ENCODE results near the gene MAPK1. TPM values are rescaled to one million over a fixed set of nuclear protein-coding genes. Genes with fewer than 3 reads are reported as not detected.

MAPK1 gene
- total RNA-seq, 1 experiment from 2014 or later = 90.3 TPM

GRCh38 chr22:21815958-21816357 lies 51.5 kb downstream of the MAPK1 start:
- no peaks in the 10 kb centered on the region for H4K20me1 ChIP-seq (ENCODE audit: control insufficient read depth, insufficient read depth, insufficient read length)

More at GRCh38 chr22:21815958-21816357, 51.5 kb downstream of the MAPK1 start:
- Histone ChIP-seq H2BK12ac (ENCODE audit: insufficient read length, low read depth, low read length) (no peak overlapping the region), H3K27me3 (ENCODE audit: insufficient read depth, low read length) (no peaks in the 10 kb centered on the region), H4K91ac (ENCODE audit: insufficient read length, low read depth, low read length) (no peak overlapping the region), H2AFZ (ENCODE audit: low read length) (no peak overlapping the region), H3K9ac (ENCODE audit: extremely low read depth, insufficient read length, low read length) (no peak overlapping the region), H3K79me2 (ENCODE audit: insufficient read depth, low read length) (peaks cover 4% of the 10 kb centered on the region; the same call in 1 of the 2 replicates), H2AK5ac (ENCODE audit: insufficient read length, low read length) (no peak overlapping the region), H3K4me1 (ENCODE audit: insufficient read depth, low read length) (peaks cover 4% of the 10 kb centered on the region; the same call in 1 of the 2 replicates), H2BK20ac (ENCODE audit: low read depth, low read length, poor library complexity, severe bottlenecking) (no peak overlapping the region), H3K27ac (ENCODE audit: insufficient read length, low read depth, low read length) (no peak overlapping the region), H2BK5ac (ENCODE audit: insufficient read length, low read length) (no peak overlapping the region), H3K14ac (ENCODE audit: insufficient read depth, low read length) (no peak overlapping the region), H2BK15ac (ENCODE audit: low read depth, low read length) (no peak overlapping the region), H3K79me1 (ENCODE audit: insufficient read depth, low read depth, low read length, poor library complexity, severe bottlenecking) (peaks cover 4% of the 10 kb centered on the region), H3K56ac (ENCODE audit: insufficient read length, low read depth, low read length) (no peak overlapping the region), H3K23ac (ENCODE audit: insufficient read length, low read depth, low read length) (no peak overlapping the region), H4K8ac (replicated peaks; ENCODE audit: insufficient read length, low read depth, low read length) (no peak overlapping the region), H3K18ac (ENCODE audit: insufficient read length, low read depth, low read length) (no peak overlapping the region), H3K9me3 (ENCODE audit: control insufficient read depth, low read depth, low read length) (no peaks in the 10 kb centered on the region), H3K4me2 (ENCODE audit: insufficient read depth, insufficient read length, low read length) (no peak overlapping the region), H3K23me2 (ENCODE audit: insufficient read length, low read depth, low read length, poor library complexity, severe bottlenecking) (no peaks in the 10 kb centered on the region), H3K4ac (ENCODE audit: low read depth, low read length) (no peak overlapping the region), H2BK120ac (ENCODE audit: low read depth, low read length, poor library complexity, severe bottlenecking) (no peak overlapping the region), H3T11ph (ENCODE audit: low read length) (no peak overlapping the region), H4K5ac (ENCODE audit: insufficient read length, low read depth, low read length) (no peak overlapping the region)
- TF ChIP-seq CTCF (conservative IDR thresholded peaks at IDR 0.05) = no peak
- no peak for DNase-seq
- no CpG with 5 or more reads among the region's 2 CpGs for WGBS (ENCODE audit: extremely low coverage, insufficient read length, low lambda C conversion rate)
- no peak overlapping the region for H3K27ac Mint-ChIP-seq
- H3K27me3 Mint-ChIP-seq (ENCODE audit: low read depth) = no peaks in the 10 kb centered on the region
- H3K4me1 Mint-ChIP-seq = peaks cover 27 to 35% of the 10 kb centered on the region in 2 experiments
- peaks cover 5 to 23% (median 8%) of the 10 kb centered on the region in 3 experiments; a peak in 6 of 7 replicates for H3K36me3 Mint-ChIP-seq (ENCODE audit: insufficient read depth in 1 of 3, low read depth in 3 of 3)
- H3K9me3 Mint-ChIP-seq = peaks cover 3 to 6% of the 10 kb centered on the region in 2 experiments; a peak in 2 of 5 replicates
- no peak overlapping the region for H3K4me3 Mint-ChIP-seq

All from H9 (cell line).